Heart left ventricle (tissue), 16 donors: ENCODE data around the gene PLEKHG3. TPM values are rescaled to one million over a fixed set of nuclear protein-coding genes. Genes with fewer than 3 reads are reported as not detected.
A peak's percentile ranks its signal among the peaks of the same experiment; 100 is the strongest.

ENCODE experiments used
- ATAC-seq, 4 donors: fragments of 200-7000 bp; cut with Tn5 transposase; one replicate each; pipeline ENCODE4 v1.9.1; 2020 to 2022; ENCODE audit warnings: moderate library complexity in 4 of 4, mild to moderate bottlenecking in 3 of 4, moderate number of reproducible peaks in 1 of 4
- DNase-seq, 5 donors: peaks; one replicate each; pipeline ENCODE4 v3.0.0-alpha.2; 2020
- H3K27ac ChIP-seq, 12 donors: fragments of 200-600 bp; sonication (generic) in 4 of 12; one replicate each; pipeline versions ENCODE4 v1.5.0 to v1.8.0; 2016 to 2022; ENCODE audit warnings: mild to moderate bottlenecking in 2 of 12
- H3K27me3 ChIP-seq, 9 donors: fragments of 200-600 bp; sonication (generic) in 2 of 9; one replicate each; pipeline versions ENCODE4 v1.5.1 to v1.8.0; 2016 to 2022; ENCODE audit warnings: mild to moderate bottlenecking in 3 of 9
- H3K36me3 ChIP-seq, 9 donors: fragments of 200-600 bp; sonication (generic) in 2 of 9; one replicate each; pipeline versions ENCODE4 v1.5.0 to v1.8.0; 2018 to 2022; ENCODE audit warnings: mild to moderate bottlenecking in 2 of 9
- H3K4me1 ChIP-seq, 12 donors: fragments of 200-600 bp; sonication (generic) in 4 of 12; one replicate each; pipeline versions ENCODE4 v1.5.0 to v1.8.0; 2016 to 2022; ENCODE audit warnings: mild to moderate bottlenecking in 3 of 12
- H3K4me3 ChIP-seq, 12 donors: fragments of 200-600 bp; sonication (generic) in 4 of 12; one replicate each; pipeline versions ENCODE4 v1.5.0 to v1.8.0; 2017 to 2022; ENCODE audit warnings: mild to moderate bottlenecking in 9 of 12, moderate library complexity in 4 of 12
- H3K9me3 ChIP-seq, 12 donors: fragments of 200-600 bp; sonication (generic) in 4 of 12; one replicate each; pipeline versions ENCODE4 v1.5.0 to v1.8.0; 2016 to 2022; ENCODE audit warnings: mild to moderate bottlenecking in 1 of 12
- CTCF ChIP-seq, 12 donors: fragments of 200-600 bp; sonication (generic) in 4 of 12; IDR thresholded peaks; one replicate each; pipeline versions ENCODE4 v1.5.0 to v1.8.0; 2018 to 2022; ENCODE audit warnings: antibody characterized with exemption in 12 of 12, mild to moderate bottlenecking in 5 of 12
- POLR2A ChIP-seq, 2 donors: fragments of 450-650 bp; IDR thresholded peaks; one replicate each; pipeline ENCODE4 v1.6.1; 2017; ENCODE audit warnings: antibody characterized with exemption in 2 of 2, mild to moderate bottlenecking in 2 of 2, moderate library complexity in 2 of 2
- WGBS, 4 donors: extraction: QIAGEN DNeasy Blood & Tissue Kit in 2 of 4; methylation state at CpG; one replicate each; pipeline versions ENCODE4 v1.1.5 to v1.1.7; 2013 to 2018; 5-methylcytosine and 5-hydroxymethylcytosine counted together
- intact Hi-C, 10 donors: fragments of 100-400 bp; cut with DNase I; formaldehyde crosslinking; loops; one replicate each; pipeline versions ENCODE4 v1.11.1 to v1.14.2; 2022
- polyA plus RNA-seq, 2 donors: library from polyadenylated mRNA; stranded (reverse); fragments of 200-250 nt; gene quantifications; one replicate each; pipeline ENCODE4 v1.2.3, GENCODE V29; 2013
- total RNA-seq, 9 donors: library from RNA; depleted of rRNA in 2 of 9; stranded (reverse); fragments of >200 nt in 2 of 9; fragmentation: NEBNext Ultra II Directional in 3 of 9; extraction: Animal tissue kit (Norgen Biotek cat#: 25700) in 3 of 9; gene quantifications; one replicate each; pipeline versions ENCODE4 v1.1.0 to v1.2.4, GENCODE V29; 2016 to 2023
- donor health status: ischemic (EF 13 %, LVEDD 7.1; RV severe dilation, severe dysfunction).
- donor health status: healthy with polysubstance abuse.
- donor health status: DM: no; HTN: yes; CAD: no.
- donor health status: DM: no; HTN: no; CAD: no.
- donor health status: ischemic (EF 25% LVEDD 6.9; RV normal size, moderate dysfunction).
- donor health status: ischemic (EF 25% LVEDD 5.7; RV mildly dilated, moderate dysfunction).
- donor health status: healthy.
- donor health status: DM: yes; HTN: yes; CAD: no.
- donor health status: ischemic (EF 35%, LVEDD 5.7; RV mildly dilated, moderate dysfunction).
- donor health status: nonischemic (EF 11% LVEDD 7.7; RV severe dilation, severe dysfunction).
- donor health status: DM: yes; HTN: yes; CAD: no.
- donor health status: PGD.
- donor health status: ischemic (EF 29% LVEDD 5.4; RV normal size, mild dysfunction).
- donor health status: nonischemic (EF 23%, LVEDD 6.1; RV moderate dilation, normal function).

The PLEKHG3 gene
- total and polyA plus RNA-seq, 11 donors = 7.0 to 34.3 (median 17.8) TPM

GRCh38 chr14:64715146-64715627 is 11.0 kb downstream of the PLEKHG3 start:
- WGBS, 4 donors = 61 to 73% (median 68%) methylated on average over 4 of the region's 4 CpGs
- intact Hi-C loops = loop anchor here in 2 of 10 donors (5.0 kb wide), 2 partner anchors 42 to 43 kb away; no protein-coding TSS in a partner anchor
- Histone ChIP-seq H3K4me3 (peak overlapping the region in 8 of 12 donors; percentile 0 to 52 (median 42)), H3K36me3 (peaks cover 0 to 6% (median 0%) of the 10 kb centered on the region in 9 donors), H3K27me3 (no peaks in the 10 kb centered on the region), H3K9me3 (peaks cover 0 to 23% (median 7%) of the 10 kb centered on the region in 12 donors), H3K27ac (peak overlapping the region in 6 of 12 donors; percentile 38 to 84 (median 67)), H3K4me1 (peaks cover 0 to 81% (median 42%) of the 10 kb centered on the region in 12 donors)
- ATAC-seq (no peak), DNase-seq (peak in 1 of 5 donors; percentile 15)
- TF ChIP-seq CTCF (IDR thresholded peaks at IDR 0.05) (no peak), POLR2A (IDR thresholded peaks at IDR 0.05) (no peak)

GRCh38 chr14:64715628-64716412 is 11.6 kb downstream of the PLEKHG3 start:
- Histone ChIP-seq H3K36me3 (peaks cover 0 to 6% (median 0%) of the 10 kb centered on the region in 9 donors), H3K4me3 (peak overlapping the region in 11 of 12 donors; percentile 0 to 52 (median 42)), H3K27me3 (no peaks in the 10 kb centered on the region), H3K27ac (peak overlapping the region in 10 of 12 donors; percentile 38 to 84 (median 62)), H3K9me3 (peaks cover 0 to 23% (median 7%) of the 10 kb centered on the region in 12 donors), H3K4me1 (peaks cover 0 to 81% (median 38%) of the 10 kb centered on the region in 12 donors)
- 32 to 51% (median 48%) methylated on average over 18 to 22 of the region's 22 CpGs for WGBS, 4 donors
- intact Hi-C loops = loop anchor here in 2 of 10 donors (5.0 kb wide), 2 partner anchors 41 to 44 kb away; no protein-coding TSS in a partner anchor
- ATAC-seq (peak; percentile 21 to 66 (median 46)), DNase-seq (peak in 2 of 5 donors; percentile 38 to 59)
- TF ChIP-seq POLR2A (IDR thresholded peaks at IDR 0.05) = no peak

GRCh38 chr14:64717870-64718269 is 13.6 kb downstream of the PLEKHG3 start:
- ATAC-seq (peak in 2 of 4 donors; percentile 8 to 26), DNase-seq (peak in 1 of 5 donors; percentile 61)
- WGBS, 4 donors = 29 to 37% (median 32%) methylated on average over 6 of the region's 6 CpGs
- no peak overlapping the region for H3K4me3 ChIP-seq
- peaks cover 0 to 19% (median 6%) of the 10 kb centered on the region in 12 donors for H3K9me3 ChIP-seq
- peak overlapping the region in 9 of 12 donors; percentile 1 to 84 (median 39) for H3K27ac ChIP-seq
- peaks cover 0 to 6% (median 0%) of the 10 kb centered on the region in 9 donors for H3K36me3 ChIP-seq
- H3K27me3 ChIP-seq = no peaks in the 10 kb centered on the region
- TF ChIP-seq POLR2A (IDR thresholded peaks at IDR 0.05) = no peak
- TF ChIP-seq CTCF (IDR thresholded peaks at IDR 0.05) = no peak
- intact Hi-C loops = loop anchor here in 2 of 10 donors (5.0 kb wide), 2 partner anchors 39 to 46 kb away; no protein-coding TSS in a partner anchor
- peaks cover 6 to 93% (median 49%) of the 10 kb centered on the region in 12 donors for H3K4me1 ChIP-seq

- peaks cover 6 to 98% (median 51%) of the 10 kb centered on the region in 12 donors for H3K4me1 ChIP-seq
- peaks cover 0 to 6% (median 0%) of the 10 kb centered on the region in 9 donors for H3K36me3 ChIP-seq
- WGBS, 4 donors = 73 to 81% (median 76%) methylated on average over 7 of the region's 7 CpGs
- H3K9me3 ChIP-seq = peaks cover 0 to 10% (median under 1%) of the 10 kb centered on the region in 12 donors
- ATAC-seq (no peak), DNase-seq (peak in 1 of 5 donors; percentile 24)
- H3K27ac ChIP-seq = peak overlapping the region in 6 of 12 donors; percentile 32 to 84 (median 40)
- H3K27me3 ChIP-seq = no peaks in the 10 kb centered on the region
- no peak overlapping the region for H3K4me3 ChIP-seq
- intact Hi-C loops = loop anchor here in 2 of 10 donors (5.0 kb wide), 2 partner anchors 39 to 46 kb away; no protein-coding TSS in a partner anchor
- TF ChIP-seq POLR2A (IDR thresholded peaks at IDR 0.05) (no peak), CTCF (IDR thresholded peaks at IDR 0.05) (no peak)
Measured at GRCh38 chr14:64718762-64719161, 14.5 kb downstream of the PLEKHG3 start.
